HG03439 (cell line): ENCODE measurements around the gene FCHSD2.

Source experiments
- ATAC-seq: cut with Tn5 transposase; IDR thresholded peaks from one replicate; pipeline ENCODE4 v1.9.1; 2021; ENCODE audit warnings: mild to moderate bottlenecking, moderate library complexity; ENCODE audit not compliant: unreplicated experiment

Gene FCHSD2

DNA sequence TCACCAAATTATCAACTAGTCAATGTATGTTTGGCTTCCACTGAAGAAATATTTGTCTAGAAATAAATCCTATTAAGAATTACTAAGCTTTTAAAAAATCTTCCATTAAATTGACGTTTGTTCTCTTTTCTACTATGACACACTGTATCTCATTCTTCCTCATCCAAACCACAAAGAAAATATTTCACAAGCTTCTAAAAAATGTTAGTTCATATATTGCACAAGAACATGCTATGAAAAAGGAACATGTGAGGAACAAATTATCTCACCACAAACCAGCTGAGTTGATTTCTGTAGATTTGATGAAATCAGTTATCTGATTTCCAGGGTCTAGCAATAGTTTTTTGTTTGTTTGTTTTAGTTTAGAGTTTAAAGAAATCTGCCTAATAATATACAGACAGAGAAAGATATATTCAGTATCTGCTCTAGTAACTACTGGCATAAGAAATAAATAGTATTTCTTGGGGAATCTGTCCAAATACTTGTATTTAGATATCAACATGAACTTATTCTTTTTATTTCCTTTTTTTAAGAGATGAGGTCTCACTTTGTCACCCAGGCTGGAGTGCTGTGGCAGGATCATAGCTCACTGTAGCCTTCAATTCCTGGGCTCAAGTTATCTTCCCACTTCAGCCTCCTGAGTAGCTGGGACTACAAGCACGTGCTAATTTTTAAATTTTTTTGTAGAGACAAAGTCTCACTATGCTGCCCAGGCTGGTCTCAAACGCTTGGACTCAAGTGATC, 166.2 kb downstream of the FCHSD2 start:
- no peak for ATAC-seq

DNA sequence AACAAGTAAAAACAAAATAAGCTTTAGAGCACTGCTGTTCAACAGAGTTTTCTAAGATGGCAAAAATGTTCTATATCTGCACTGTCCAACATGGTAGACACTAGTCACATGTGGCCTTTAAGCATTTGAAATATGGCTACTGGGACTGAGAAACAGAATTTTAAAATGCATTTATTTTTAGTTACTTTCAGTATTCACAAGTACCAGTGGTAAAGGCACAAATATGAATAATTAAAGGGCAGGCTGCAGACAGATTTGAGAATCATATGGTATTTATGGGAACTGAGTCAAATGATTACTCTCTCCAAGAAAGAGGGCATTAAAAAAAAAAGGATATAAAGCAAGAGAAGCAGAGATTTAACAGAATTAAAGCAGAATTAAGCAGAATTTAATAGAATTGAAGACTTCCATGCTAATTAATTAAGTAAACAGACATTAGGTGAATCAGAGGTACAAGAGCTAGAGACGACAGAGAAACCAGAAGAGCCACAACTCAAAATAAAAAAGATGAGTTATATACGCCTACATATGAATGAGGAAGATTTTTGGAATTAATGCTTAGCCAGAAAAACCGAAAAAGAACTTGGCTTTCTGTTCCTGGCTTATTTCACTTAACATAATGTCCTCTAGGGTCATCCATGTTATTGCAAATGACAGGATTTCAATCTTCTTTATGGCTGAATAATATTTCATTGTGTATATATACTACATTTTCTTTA, 167.5 kb downstream of the FCHSD2 start:
- ATAC-seq = no peak

DNA sequence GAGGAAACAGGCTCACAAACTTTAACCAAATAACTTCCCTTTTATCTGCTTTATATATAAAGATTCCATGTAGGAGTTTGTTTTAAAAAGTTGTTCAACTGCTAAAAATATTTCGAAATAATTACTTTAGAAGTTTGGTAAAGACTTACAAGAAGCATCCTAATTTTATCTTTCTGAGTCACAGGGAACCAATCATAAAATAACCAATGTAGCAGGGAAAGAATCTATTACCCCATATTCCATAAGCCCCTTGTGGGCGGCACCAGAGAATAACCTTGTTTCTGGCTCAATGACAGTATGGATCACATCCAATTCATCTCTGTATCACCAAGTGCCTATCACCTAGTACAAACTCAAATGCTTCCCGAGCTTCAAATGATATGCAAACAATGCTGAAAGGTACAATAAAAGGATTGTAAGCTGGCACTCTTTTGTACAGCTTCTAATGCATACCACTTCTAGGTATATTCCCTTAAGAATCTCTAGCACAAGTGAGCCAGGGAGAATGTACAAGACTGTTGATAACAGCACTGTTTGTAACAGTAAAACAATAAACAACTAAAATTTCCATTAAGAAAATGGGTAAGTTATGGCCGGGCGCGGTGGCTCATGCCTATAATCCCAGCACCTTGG, 169.5 kb downstream of the FCHSD2 start:
- no peak for ATAC-seq

DNA sequence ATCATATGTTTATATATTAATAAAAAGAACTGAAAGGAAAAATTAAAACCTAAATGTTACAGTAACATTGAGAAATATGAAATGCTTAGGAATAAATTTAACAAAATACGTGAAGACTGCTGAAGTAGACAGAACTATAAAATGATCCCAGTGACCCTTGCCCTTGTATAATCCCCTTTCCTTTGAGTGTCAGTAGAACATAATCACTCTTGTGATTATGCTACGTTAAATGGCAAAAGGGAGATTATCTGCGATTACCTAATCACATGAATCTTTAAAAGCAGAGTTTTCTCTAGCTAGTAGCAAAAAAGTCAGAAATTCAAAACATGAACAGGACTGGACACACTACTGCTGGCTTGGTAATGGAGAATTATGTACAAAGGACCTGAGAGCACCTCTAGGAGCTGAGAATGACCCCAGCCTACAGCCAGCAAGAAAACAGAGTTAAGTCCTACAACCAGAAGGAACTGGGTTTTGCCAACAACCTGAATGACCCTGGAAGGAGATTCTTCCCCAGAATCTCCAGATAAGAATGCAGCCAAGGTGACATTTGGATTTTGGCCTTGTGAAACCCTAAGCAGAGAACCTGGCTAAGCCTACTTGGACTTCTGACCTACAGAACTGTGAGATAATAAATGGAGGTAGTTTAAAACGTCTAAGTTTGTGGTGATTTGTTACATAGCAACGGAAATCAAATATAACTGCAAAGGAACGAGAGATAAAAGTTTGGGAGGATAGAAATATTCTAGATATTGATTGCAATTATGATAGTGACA, 170.7 kb downstream of the FCHSD2 start:
- no peak for ATAC-seq

DNA sequence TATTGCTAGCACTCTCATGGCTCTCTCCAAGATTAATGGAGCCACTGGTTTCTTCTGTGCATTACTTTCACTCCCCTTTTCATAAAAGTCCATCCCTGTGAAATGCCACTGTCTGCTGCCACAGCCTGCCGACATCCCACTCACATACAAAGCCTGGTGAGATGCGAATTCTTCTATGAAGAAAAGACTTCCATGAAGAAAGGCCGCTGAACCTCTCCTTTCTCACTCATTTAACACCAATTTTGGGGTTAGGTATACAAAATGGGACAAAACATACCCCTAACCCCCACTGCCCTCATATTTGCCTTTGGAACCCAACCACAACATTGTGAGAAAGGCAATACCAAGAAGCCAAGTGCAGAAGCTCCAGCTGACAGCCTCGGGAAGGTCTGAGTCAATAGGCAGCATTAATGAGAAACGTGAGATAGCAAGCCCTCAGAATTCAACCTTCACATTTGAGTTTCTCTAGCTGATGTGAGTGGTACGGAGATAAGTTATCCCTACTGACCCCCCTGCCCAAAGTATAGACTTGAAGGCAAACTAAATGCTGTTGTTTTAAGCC, 171.5 kb downstream of the FCHSD2 start:
- ATAC-seq = no peak

DNA sequence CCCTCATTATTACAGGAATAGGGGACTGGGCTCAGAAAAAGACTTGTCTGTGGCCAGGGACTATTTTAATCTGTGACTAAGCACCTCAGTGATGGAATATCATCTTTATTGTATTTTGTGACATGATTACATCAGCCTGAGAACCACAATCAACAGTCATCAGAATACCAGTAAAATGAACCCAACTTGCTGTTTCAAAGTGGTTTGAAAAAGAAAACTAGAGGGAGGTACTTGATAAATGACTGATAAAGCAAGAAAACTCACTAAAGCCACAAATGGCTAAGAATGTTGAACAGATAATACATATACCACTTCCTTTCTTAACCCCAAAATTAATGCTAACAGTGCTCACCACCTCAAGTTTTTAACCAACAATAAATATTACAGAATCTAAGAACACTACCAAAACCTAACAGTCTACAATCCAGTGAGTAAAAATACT, 172.2 kb downstream of the FCHSD2 start:
- peak; percentile 57 for ATAC-seq

DNA sequence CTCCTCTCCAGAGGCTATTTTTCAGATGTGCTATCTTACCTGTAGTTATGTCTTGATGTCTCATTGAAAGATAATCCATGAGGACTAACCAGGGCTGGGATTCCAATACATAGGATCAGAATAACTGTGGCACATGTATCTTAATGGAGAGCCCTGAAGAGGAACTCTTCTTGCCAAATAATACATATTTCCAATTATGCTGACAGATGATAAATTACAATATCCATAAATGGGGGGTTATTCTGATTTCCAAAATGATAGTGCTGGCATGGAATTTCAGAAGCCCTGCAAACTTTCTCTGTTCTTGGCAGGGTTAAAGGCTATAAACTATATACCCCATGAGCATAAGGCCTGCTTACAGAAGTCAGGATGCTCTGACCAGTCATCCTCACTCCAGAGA, 173.7 kb downstream of the FCHSD2 start:
- ATAC-seq = no peak

DNA sequence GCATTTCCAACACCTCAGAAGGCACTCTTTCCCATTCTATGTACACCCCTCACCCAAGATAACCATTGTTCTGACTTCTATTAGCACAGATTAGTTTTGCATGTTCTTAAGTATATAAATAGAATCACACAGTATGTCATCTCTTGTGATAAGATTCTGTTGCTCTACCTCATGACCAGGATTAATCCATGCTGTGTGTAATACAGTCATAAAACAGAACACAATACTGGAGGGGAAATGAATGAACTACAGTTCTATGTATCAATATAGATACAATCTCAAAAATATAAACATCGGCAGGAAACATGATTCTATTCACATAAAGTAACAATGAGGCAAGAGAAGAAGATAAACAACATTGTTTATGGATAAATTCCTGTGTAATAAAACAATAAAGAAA, 176.4 kb downstream of the FCHSD2 start:
- no peak for ATAC-seq

DNA sequence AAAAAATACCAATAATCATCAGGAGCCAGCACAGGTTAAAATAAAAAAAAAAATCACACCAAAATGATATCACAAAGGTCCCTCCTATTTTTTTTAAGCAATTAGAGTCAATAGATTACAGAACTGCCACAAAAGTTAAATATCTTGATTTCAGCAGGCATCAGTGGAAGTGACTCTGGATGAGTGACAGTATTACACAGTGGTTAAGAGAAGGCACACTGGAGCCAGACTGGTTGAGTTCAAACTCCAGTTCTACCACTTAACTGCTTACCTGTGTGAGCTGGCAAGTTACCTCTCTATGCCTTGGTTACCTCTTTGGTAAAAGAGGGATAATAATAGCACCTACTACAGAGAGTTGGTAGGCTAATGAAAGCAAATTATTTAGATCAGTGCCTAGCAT, 179.4 kb downstream of the FCHSD2 start:
- no peak for ATAC-seq

DNA sequence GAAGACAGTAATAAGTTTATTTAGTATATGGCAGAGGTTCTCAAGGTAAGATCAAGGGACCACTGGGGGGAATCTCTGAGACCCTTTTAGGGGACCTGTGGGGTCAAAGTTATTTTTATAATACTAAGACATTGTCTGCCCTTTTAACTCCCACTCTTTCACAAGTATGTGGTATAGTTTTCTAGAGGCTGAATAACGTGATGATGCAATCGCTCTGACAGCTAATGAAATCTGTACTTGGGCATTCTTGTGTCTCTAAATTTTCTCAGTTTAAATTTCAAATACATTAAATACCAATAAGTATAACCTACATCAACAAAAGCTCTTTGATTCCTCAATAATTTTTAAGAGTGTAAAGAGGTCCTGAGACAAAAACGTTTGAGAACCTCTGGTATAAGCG, 180.0 kb downstream of the FCHSD2 start:
- no peak for ATAC-seq

DNA sequence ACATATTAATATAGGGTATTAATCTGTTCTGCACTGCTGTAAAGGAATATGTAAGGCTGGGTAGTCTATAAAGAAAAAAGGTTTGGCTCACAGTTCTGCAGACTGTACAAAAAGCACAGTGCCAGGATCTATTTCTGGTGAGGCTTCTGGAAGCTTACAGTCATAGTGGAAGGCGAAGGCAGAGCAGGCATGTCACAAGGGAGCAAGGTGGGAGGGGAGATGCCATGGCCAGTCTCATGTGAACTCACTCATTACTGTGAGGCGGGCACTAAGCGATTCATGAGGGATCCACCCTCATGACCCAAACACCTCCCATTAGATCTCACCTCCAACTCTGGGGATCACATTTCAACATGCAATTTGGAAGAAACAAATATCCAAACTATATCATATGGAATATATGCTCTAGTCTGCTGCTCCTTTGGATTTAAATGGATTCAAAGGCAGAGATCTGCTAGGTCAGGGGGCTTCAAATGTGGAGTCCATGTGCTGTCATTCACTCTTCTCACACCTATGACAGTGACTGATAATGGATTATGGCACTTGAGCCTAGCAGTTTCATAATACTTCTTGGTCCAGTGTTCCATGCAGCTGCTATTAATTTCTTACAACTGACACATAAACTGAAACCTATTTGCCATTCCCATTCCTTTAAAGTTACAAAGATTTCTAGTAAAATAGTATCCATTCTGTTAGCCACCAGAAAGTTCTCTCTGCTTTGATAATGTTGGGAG, 182.0 kb downstream of the FCHSD2 start:
- no peak for ATAC-seq

DNA sequence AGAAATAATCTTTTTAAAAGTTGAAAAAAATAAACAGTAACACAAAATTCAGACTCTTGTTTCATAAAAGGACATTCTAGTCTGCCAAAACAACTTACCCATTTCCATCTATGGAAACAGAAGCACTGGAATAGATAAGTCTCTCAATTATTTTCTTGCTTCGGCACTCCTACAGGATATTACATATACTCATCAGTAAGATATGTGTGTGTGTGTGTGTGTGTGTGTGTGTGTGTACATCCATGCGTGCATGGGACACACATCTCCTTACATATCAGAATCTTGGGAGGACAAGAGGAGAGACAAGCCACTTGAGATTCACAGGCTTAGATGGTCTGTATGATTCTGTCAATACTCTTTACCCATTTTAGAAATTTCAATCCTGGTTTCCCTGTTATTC, 183.3 kb downstream of the FCHSD2 start:
- ATAC-seq = no peak

DNA sequence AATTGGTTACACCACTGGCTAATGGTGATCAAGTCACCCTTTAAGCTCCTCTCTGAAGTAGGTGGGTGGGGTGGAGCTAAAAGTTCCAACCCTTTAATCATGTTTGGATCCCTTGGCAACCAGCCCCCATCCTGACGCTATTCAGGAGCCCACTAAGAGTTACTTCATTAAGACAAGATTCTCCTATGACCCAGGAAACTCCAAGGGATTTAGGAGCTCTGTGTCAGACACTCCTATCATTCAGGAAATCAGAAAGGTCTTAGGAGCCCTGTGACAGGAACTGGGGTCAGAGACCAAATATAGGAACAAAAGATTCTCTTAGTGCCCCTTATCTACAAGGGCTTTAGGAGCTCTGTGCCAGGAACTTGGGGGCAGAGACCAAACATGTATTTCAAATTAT, 186.7 kb downstream of the FCHSD2 start:
- ATAC-seq = no peak

DNA sequence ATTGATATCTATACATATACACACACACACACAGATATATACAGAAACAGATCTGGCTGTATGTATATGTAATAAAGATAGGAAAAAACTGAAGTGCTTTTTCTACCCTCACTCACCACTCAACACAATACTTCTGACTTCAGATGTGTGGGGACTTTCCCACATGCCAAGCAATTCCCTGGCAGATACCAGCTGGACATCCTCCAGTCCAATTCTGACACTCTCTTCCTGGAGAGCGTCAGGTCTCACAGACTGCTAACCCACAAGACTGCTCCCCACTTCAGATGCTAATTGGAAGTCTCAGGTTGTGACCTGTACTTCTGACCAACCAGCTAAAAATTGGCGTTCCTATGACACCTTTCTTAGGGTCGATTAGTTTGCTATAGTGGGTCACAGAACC, 187.3 kb downstream of the FCHSD2 start:
- no peak for ATAC-seq

DNA sequence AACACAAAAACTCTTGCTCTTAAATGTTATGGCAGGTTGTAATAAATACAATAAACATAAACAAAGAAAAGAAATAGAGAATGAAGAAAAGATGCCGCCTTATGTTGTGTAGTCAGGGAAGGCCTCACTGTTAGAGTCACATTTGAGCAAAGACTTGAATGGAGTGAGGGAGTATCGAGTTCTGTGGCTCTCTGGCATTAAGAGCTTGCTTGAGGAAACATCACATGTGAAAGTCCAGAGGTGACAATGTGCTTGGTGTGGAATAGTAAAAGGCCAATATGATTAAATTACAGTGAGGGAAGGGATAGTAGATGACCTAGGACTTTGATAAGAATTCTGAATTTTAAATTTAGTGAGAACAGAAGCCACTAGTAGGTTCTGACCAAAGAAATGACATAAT, 188.5 kb downstream of the FCHSD2 start:
- no peak for ATAC-seq

DNA sequence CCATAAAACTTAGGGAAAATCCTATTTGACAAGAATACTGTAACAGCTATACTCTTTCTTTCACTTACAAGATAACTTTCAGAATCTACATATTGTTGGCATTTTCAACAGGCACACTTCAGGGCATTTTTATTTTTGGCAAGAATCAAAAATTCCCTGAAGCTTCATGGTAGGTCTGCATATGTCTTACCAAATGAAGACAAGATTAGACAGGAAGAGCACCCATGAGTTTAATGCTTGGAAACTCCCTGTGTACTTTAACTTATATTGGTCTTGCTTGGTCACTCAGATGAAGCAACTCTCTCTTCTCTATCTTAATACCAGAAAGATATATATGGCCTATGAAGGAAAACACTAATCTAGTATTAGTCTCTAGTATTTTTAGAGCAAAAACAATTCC, 190.2 kb downstream of the FCHSD2 start:
- ATAC-seq = no peak

DNA sequence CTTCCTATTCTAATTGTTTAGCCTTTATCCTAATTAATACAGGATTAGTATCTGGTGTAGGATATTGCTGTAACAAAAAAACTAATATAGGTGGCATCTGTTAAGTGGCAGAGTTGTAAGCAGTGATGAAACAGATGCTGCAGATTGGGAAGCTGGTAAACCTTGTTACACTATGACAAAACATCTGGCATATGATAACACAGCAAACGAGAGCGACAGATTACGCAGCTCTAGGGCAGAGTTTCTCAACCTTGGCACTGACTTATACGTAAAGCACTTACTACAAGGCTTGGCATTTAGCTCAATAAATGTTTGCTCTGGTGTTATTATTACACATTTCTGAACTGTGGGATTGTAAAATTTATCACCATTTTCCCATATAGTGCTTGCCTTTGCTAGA, 190.9 kb downstream of the FCHSD2 start:
- ATAC-seq = no peak

DNA sequence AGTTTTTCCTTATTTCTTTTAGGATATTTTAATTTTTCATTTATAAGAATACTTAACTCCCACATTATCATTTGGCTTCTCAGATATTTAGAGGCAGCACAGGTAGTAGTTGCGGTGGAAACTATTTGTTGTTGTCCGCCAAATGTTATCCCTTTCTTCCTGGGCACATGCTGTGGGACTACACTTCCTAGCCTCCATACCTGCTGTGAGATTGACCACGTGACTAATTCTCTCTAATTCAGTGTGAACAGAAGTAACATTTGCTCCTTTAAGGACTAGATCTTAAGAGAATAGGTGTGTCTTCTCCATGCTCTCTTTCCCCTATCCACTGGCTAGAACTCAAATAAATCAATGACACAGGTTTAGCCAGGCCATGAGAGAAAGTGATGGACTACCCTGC, 191.4 kb downstream of the FCHSD2 start:
- ATAC-seq = no peak

DNA sequence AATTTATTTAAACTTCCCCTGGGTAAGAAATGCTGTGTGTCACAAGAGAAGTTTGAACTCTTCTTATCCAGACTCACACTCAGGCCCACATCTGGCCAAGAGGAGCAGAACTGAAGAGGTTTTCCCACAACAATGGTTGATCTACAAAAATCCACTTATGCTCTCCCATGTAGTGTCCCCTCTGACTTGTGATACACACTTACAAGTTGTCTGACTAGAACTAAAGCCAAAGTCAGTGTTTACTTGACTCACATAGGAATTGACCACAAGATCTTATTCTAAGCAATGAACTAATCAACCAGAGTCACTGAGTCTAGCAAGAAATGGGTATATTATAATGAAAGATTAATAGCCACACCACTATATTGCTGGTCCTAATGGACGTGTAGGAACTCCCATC, 194.9 kb downstream of the FCHSD2 start:
- ATAC-seq = no peak

DNA sequence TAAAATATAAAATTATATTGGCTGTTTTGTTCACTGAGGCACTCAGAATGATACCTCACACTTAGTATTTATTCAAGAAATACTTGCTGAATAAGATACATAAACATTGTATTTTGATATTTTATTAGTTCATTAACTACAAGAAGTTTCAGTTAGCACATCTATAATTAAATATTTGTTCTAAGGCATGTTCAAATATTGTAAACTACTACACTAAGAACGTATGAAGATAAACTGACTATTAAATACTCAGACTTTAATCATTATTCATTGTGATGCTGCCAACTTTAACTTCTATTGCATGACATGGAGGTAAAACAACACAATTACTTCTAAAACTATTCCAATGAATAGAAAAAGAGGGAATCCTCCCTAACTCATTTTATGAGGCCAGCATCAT, 198.5 kb downstream of the FCHSD2 start:
- no peak for ATAC-seq
